Endothelial cell (in vitro differentiated cells): ENCODE measurements around the gene TFIP11. TPM values are rescaled to one million over a fixed set of nuclear protein-coding genes. Genes with fewer than 3 reads are reported as not detected.

ENCODE experiments used
- DNase-seq: peaks from one replicate; pipeline ENCODE4 v3.0.0; 2021; ENCODE audit warnings: low spot score
- H3K27ac Mint-ChIP-seq: one replicate; pipeline ENCODE4 v1.8.0; 2021; ENCODE audit warnings: mixed read lengths, inconsistent platforms; ENCODE audit not compliant: unreplicated experiment
- H3K27me3 Mint-ChIP-seq: one replicate; pipeline ENCODE4 v1.8.0; 2021; ENCODE audit warnings: mild to moderate bottlenecking, moderate library complexity, mixed read lengths, inconsistent platforms; ENCODE audit not compliant: unreplicated experiment
- H3K36me3 Mint-ChIP-seq: one replicate; pipeline ENCODE4 v1.8.0; 2021; ENCODE audit warnings: mild to moderate bottlenecking, low read depth, mixed read lengths, inconsistent platforms; ENCODE audit not compliant: unreplicated experiment
- H3K4me1 Mint-ChIP-seq: one replicate; pipeline ENCODE4 v1.8.0; 2021; ENCODE audit warnings: mild to moderate bottlenecking, mixed read lengths, inconsistent platforms; ENCODE audit not compliant: unreplicated experiment
- H3K4me3 Mint-ChIP-seq: one replicate; pipeline ENCODE4 v1.8.0; 2021; ENCODE audit warnings: mild to moderate bottlenecking, mixed read lengths, inconsistent platforms; ENCODE audit not compliant: unreplicated experiment
- H3K9me3 Mint-ChIP-seq: one replicate; pipeline ENCODE4 v1.8.0; 2021; ENCODE audit warnings: mixed read lengths, inconsistent platforms; ENCODE audit not compliant: unreplicated experiment
- microRNA-seq: library from miRNA; unstranded; fragments of <30 nt; microRNA quantifications from one replicate; pipeline ENCODE4, GENCODE V29; 2020; ENCODE audit not compliant: unreplicated experiment
- total RNA-seq: library from RNA; stranded (reverse); fragmentation: NEBNext Ultra II Directional; extraction: Animal tissue kit (Norgen Biotek cat#: 25700); gene quantifications from one replicate; pipeline ENCODE4 v1.2.1, GENCODE V29; 2021; ENCODE audit not compliant: unreplicated experiment
- TF ChIP-seq, protein P1 (sequence below): fragments of 200-600 bp; sonication (generic); IDR thresholded peaks from one replicate; pipeline ENCODE4 v1.5.0; 2021; ENCODE audit warnings: antibody characterized with exemption; ENCODE audit not compliant: unreplicated experiment

TFIP11 gene
- total RNA-seq, 1 donor from 2014 or later = 38.6 TPM

DNA sequence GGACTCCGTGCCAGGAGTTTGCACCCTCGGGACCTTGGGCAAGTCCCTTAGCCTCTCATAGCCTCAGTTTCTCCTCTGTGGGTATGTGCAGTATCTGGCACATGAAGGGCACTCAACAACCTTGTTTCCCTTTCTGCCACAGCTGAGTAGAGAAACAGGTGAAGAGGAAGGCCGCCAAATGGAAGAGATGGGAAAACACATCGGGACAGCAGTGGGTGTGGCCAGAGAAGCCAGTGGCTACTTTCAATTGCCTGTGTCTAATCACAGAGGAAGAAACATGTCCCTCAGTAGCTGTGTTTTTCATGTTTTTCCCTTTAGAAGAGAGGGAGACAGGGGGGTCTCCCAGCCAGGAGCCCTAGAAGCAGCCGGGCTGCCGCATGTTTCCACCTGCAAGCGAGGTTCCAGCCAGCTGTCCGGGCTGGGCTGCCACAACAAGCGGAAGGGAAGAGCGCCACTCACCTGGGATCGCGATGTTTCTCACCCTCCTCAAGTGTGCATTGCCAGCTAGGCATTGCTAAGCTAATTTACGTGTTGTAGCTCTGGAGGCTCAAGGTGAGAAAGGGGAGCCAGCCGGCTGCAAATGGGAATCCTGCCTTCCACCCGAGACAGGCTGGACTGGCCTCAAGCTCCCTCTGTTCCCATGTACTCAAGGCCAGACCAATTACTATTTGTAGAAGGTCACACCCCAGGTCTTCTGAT, 66.5 kb downstream of the TFIP11 start:
- TF ChIP-seq, protein P1, sequence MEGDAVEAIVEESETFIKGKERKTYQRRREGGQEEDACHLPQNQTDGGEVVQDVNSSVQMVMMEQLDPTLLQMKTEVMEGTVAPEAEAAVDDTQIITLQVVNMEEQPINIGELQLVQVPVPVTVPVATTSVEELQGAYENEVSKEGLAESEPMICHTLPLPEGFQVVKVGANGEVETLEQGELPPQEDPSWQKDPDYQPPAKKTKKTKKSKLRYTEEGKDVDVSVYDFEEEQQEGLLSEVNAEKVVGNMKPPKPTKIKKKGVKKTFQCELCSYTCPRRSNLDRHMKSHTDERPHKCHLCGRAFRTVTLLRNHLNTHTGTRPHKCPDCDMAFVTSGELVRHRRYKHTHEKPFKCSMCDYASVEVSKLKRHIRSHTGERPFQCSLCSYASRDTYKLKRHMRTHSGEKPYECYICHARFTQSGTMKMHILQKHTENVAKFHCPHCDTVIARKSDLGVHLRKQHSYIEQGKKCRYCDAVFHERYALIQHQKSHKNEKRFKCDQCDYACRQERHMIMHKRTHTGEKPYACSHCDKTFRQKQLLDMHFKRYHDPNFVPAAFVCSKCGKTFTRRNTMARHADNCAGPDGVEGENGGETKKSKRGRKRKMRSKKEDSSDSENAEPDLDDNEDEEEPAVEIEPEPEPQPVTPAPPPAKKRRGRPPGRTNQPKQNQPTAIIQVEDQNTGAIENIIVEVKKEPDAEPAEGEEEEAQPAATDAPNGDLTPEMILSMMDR = no peak
- peaks cover 22% of the 10 kb centered on the region for H3K36me3 Mint-ChIP-seq
- DNase-seq = no peak
- peaks cover 5% of the 10 kb centered on the region for H3K4me1 Mint-ChIP-seq
- no peak overlapping the region for H3K27ac Mint-ChIP-seq
- no peak overlapping the region for H3K4me3 Mint-ChIP-seq
- H3K27me3 Mint-ChIP-seq = peaks cover 3% of the 10 kb centered on the region
- no peaks in the 10 kb centered on the region for H3K9me3 Mint-ChIP-seq

GRCh38 chr22:26444777-26445176, 67.5 kb downstream of the TFIP11 start:
- DNase-seq = no peak
- peaks cover 5% of the 10 kb centered on the region for H3K4me1 Mint-ChIP-seq
- no peak overlapping the region for H3K4me3 Mint-ChIP-seq
- H3K9me3 Mint-ChIP-seq = no peaks in the 10 kb centered on the region
- no peak overlapping the region for H3K27ac Mint-ChIP-seq
- H3K36me3 Mint-ChIP-seq = peaks cover 21% of the 10 kb centered on the region
- TF ChIP-seq, protein P1 = no peak
- H3K27me3 Mint-ChIP-seq = peaks cover 3% of the 10 kb centered on the region

- Mint-ChIP-seq H3K27me3 (peaks cover 5% of the 10 kb centered on the region), H3K27ac (no peak overlapping the region), H3K9me3 (no peaks in the 10 kb centered on the region), H3K36me3 (peaks cover 21% of the 10 kb centered on the region), H3K4me3 (no peak overlapping the region), H3K4me1 (peaks cover 5% of the 10 kb centered on the region)
- TF ChIP-seq, protein P1 = no peak
- no peak for DNase-seq
Observed at GRCh38 chr22:26443901-26444690, 68.2 kb downstream of the TFIP11 start.

DNA sequence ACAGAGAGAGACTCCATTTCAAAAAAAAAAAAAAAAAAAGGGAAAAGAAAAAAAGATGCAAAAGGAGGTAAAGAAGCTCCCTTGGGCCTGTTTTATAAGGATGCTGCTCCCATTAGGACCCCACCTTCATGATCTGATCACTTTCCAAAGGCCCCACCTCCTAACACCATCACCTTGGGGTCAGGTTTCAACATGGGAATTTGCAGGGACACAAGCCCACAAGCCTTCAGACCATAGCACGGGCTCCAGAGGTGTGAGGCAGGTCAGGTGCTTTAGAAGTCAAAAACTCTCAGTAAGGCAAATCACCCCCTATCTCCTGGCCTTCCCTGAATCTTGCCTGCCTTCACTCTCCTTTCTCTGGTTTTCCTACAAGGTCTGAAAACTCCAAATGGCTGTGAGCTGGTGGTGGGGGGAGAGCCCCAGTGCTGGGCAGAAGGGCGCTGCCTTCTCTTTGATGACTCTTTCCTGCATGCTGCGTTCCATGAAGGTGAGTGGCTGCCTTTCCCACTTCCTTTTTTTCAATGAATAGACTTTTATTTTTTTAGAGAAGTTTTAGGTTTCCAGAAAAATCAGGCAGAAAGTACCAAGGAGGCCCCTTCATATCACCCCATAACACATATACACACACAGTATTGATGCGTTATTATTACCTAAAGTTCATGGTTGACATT, 70.1 kb downstream of the TFIP11 start:
- H3K36me3 Mint-ChIP-seq = peaks cover 14% of the 10 kb centered on the region
- peaks cover 6% of the 10 kb centered on the region for H3K27me3 Mint-ChIP-seq

More for the DNA sequence above, 70.1 kb downstream of the TFIP11 start:
- H3K4me3 Mint-ChIP-seq = no peak overlapping the region
- H3K4me1 Mint-ChIP-seq = peaks cover 5% of the 10 kb centered on the region
- H3K9me3 Mint-ChIP-seq = no peaks in the 10 kb centered on the region
- TF ChIP-seq, protein P1 = no peak
- no peak for DNase-seq
- no peak overlapping the region for H3K27ac Mint-ChIP-seq

Small RNAs within 50 kb of the gene (microRNA-seq; reads per million reads assigned to microRNA genes)
- gene MIR548J = 12.2 reads per million, percentile 61 among the genes with 10 or more reads in this experiment

Other genes with a start within 250 kb of the TFIP11 start
- gene ASPHD2, start 83.2 kb downstream of the TFIP11 start, total RNA-seq = 14.5 TPM
- gene HPS4, start 28.7 kb downstream of the TFIP11 start, total RNA-seq = 34.2 TPM
- gene SRRD, start 28.6 kb downstream of the TFIP11 start, total RNA-seq = 19.5 TPM
- 59.3 TPM for gene TPST2, start 77.7 kb upstream of the TFIP11 start, total RNA-seq
- gene CRYBB1, start 105.6 kb upstream of the TFIP11 start, total RNA-seq = 9.5 TPM
- 0.46 TPM for gene CRYBA4, start 109.5 kb upstream of the TFIP11 start, total RNA-seq
- gene MIAT, start 145.1 kb upstream of the TFIP11 start, total RNA-seq = 1.2 TPM